ENCODE measurements around the gene STARD8. TPM values are rescaled to one million over a fixed set of nuclear protein-coding genes. Genes with fewer than 3 reads are reported as not detected.
A peak's percentile ranks its signal among the peaks of the same experiment; 100 is the strongest.
"Not testable (repeated sequence)": the region's sequence is repeated elsewhere in the genome, so short reads cannot be mapped to it uniquely, and the experiment has no call there.

STARD8 gene
- total and polyA plus RNA-seq, 7 donors = 4.2 to 25.8 (median 8.8) TPM

DNA sequence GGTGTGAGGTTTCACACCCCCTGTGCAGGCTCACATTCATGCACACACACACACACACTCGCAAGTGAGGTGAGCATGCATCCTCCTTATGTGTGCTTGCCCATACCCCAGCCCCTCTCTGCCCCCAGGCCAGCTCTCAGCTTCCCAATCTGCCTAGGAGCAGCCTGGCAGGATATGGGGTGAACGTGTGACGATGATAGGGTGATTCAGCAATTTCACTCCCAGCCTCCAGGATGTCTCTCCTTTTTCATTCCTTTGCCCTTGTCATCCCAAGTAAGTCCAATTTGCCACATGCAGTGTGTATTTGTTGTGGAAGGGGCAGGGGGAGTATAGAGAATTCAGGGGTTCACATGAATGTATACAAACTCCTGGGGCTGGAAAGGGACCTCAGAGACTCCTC is 7.2 kb downstream of the STARD8 start:
- no peaks in the 10 kb centered on the region for H3K9me3 ChIP-seq
- 75 to 85% (median 82%) methylated on average over 3 of the region's 3 CpGs for WGBS, 3 donors
- no peak overlapping the region for H3K27ac ChIP-seq
- no peaks in the 10 kb centered on the region for H3K4me1 ChIP-seq
- TF ChIP-seq, protein P1, sequence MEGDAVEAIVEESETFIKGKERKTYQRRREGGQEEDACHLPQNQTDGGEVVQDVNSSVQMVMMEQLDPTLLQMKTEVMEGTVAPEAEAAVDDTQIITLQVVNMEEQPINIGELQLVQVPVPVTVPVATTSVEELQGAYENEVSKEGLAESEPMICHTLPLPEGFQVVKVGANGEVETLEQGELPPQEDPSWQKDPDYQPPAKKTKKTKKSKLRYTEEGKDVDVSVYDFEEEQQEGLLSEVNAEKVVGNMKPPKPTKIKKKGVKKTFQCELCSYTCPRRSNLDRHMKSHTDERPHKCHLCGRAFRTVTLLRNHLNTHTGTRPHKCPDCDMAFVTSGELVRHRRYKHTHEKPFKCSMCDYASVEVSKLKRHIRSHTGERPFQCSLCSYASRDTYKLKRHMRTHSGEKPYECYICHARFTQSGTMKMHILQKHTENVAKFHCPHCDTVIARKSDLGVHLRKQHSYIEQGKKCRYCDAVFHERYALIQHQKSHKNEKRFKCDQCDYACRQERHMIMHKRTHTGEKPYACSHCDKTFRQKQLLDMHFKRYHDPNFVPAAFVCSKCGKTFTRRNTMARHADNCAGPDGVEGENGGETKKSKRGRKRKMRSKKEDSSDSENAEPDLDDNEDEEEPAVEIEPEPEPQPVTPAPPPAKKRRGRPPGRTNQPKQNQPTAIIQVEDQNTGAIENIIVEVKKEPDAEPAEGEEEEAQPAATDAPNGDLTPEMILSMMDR (IDR thresholded peaks at IDR 0.05) = no peak
- DNase-seq (no peak), ATAC-seq (no peak)
- intact Hi-C loops (cut with DNase I) = no loop called here
- peaks cover 0 to 9% (median 0%) of the 10 kb centered on the region in 3 donors for H3K27me3 ChIP-seq (ENCODE audit: insufficient read depth in 3 of 3, low read length in 2 of 3)
- H3K36me3 ChIP-seq (ENCODE audit: insufficient read depth in 1 of 2, low read depth in 1 of 2) = no peaks in the 10 kb centered on the region
- no peak overlapping the region for H3K4me3 ChIP-seq

GRCh38 chrX:68656473-68656872 is 9.0 kb downstream of the STARD8 start:
- H3K27ac ChIP-seq; DNase-seq; H3K4me3 ChIP-seq; H3K27me3 ChIP-seq (ENCODE audit: insufficient read depth in 3 of 3, low read length in 2 of 3); ATAC-seq; H3K36me3 ChIP-seq (ENCODE audit: insufficient read depth in 1 of 2, low read depth in 1 of 2); H3K9me3 ChIP-seq; H3K4me1 ChIP-seq; intact Hi-C loops (cut with DNase I): not testable (repeated sequence)
- WGBS, 3 donors = 93 to 100% (median 96%) methylated on average over 4 of the region's 4 CpGs

GRCh38 chrX:68658530-68658929 is 11.1 kb downstream of the STARD8 start:
- intact Hi-C loops (cut with DNase I) = no loop called here
- Histone ChIP-seq H3K9me3 (no peaks in the 10 kb centered on the region), H3K27me3 (ENCODE audit: insufficient read depth in 3 of 3, low read length in 2 of 3) (peaks cover 0 to 14% (median 0%) of the 10 kb centered on the region in 3 donors), H3K36me3 (ENCODE audit: insufficient read depth in 1 of 2, low read depth in 1 of 2) (no peaks in the 10 kb centered on the region), H3K4me1 (no peaks in the 10 kb centered on the region), H3K4me3 (no peak overlapping the region), H3K27ac (no peak overlapping the region)
- DNase-seq (peak in 1 of 2 donors; percentile 67), ATAC-seq (peak in 1 of 4 donors; percentile 29)
- WGBS, 3 donors = 20 to 35% (median 30%) methylated on average over 3 of the region's 3 CpGs
- TF ChIP-seq, protein P1 (IDR thresholded peaks at IDR 0.05) = no peak

DNA sequence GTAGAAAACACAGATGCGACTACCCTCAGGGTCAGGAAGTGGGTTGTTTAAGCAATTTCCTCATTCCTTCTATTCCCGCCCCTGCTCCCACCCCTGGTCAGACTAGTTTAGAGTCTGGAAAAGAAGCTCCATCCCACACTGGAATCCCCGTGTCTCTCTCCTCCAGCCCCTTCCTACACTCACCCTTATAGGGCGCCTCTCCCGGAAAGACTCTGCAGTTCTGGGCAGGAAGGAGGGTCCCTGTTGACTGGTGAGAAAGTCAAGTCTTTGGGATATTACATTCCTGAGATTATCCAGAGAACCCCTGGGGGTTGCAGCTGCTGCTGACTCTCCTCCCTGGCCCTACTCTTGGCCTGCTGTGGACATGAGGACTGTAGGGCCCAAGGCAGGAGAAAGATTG is 11.9 kb downstream of the STARD8 start:
- no peak overlapping the region for H3K27ac ChIP-seq
- TF ChIP-seq, protein P1 (IDR thresholded peaks at IDR 0.05) = no peak
- H3K36me3 ChIP-seq (ENCODE audit: insufficient read depth in 1 of 2, low read depth in 1 of 2) = no peaks in the 10 kb centered on the region
- no peaks in the 10 kb centered on the region for H3K4me1 ChIP-seq
- no peaks in the 10 kb centered on the region for H3K9me3 ChIP-seq
- ATAC-seq (peak in 1 of 4 donors; percentile 22), DNase-seq (no peak)
- 65 to 80% (median 78%) methylated on average over 4 to 5 of the region's 5 CpGs for WGBS, 3 donors
- intact Hi-C loops (cut with DNase I) = no loop called here
- peaks cover 0 to 16% (median 0%) of the 10 kb centered on the region in 3 donors for H3K27me3 ChIP-seq (ENCODE audit: insufficient read depth in 3 of 3, low read length in 2 of 3)
- H3K4me3 ChIP-seq = no peak overlapping the region

DNA sequence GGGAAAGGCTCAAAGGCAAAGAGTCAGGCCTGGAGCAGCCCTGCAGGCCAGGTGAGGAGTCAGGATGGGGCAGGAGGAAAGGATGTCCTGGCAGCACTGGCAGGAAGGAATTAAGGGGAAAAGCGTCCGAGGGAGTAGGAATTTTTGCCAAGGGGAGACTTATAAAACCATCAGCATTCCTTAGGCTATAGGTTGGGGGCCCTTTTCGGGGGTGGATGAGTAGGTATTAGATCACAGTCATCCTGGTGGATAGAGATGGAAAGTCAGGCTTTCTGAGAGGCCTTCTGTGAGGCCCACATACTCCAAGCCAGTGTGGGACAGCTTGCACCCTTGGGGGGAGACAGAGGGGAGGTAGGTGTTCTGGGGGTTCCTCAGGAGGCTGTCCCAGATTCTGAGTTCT is 12.3 kb downstream of the STARD8 start:
- DNase-seq (no peak), ATAC-seq (no peak)
- Histone ChIP-seq H3K4me1 (no peaks in the 10 kb centered on the region), H3K27ac (no peak overlapping the region), H3K36me3 (ENCODE audit: insufficient read depth in 1 of 2, low read depth in 1 of 2) (no peaks in the 10 kb centered on the region), H3K27me3 (ENCODE audit: insufficient read depth in 3 of 3, low read length in 2 of 3) (peaks cover 0 to 20% (median 0%) of the 10 kb centered on the region in 3 donors), H3K4me3 (no peak overlapping the region), H3K9me3 (no peaks in the 10 kb centered on the region)
- TF ChIP-seq, protein P1 (IDR thresholded peaks at IDR 0.05) = no peak
- WGBS, 3 donors = 65 to 74% (median 68%) methylated on average over 3 of the region's 3 CpGs
- intact Hi-C loops (cut with DNase I) = no loop called here

All from psoas muscle (tissue), 8 donors.